Bronchial epithelial cell (primary cell): Measurements from ENCODE around the gene TEX54. TPM values are rescaled to one million over a fixed set of nuclear protein-coding genes. Genes with fewer than 3 reads are reported as not detected.

ENCODE experiments used
- DNase-seq: peaks from one replicate; pipeline ENCODE4 v3.0.0-alpha.2; 2010; ENCODE audit warnings: low read depth
- FAIRE-seq: peaks from 2 replicates; lab custom pipeline; 2011; peaks lifted over from hg19 to GRCh38; lab: Jason Lieb, UNC
- H3K27me3 ChIP-seq: 2 replicates; pipeline ENCODE4 v1.5.1; 2011; ENCODE audit warnings: low read length; ENCODE audit not compliant: control insufficient read depth, insufficient read depth
- H3K36me3 ChIP-seq: 2 replicates; pipeline ENCODE4 v1.5.1; 2011; ENCODE audit warnings: low read length; ENCODE audit not compliant: control insufficient read depth, insufficient read depth
- H3K4me3 ChIP-seq: 2 replicates; pipeline ENCODE4 v1.5.1; 2011; ENCODE audit warnings: mild to moderate bottlenecking, low read depth, low read length, control low read depth
- total RNA-seq: library from RNA; depleted of rRNA; stranded (reverse); fragments of >200 nt; gene quantifications from 2 replicates; pipeline ENCODE4 v1.2.1, GENCODE V29; 2014
- TF ChIP-seq, protein P1 (sequence below): IDR thresholded peaks from 2 replicates; pipeline ENCODE4 v1.5.1; 2011; ENCODE audit warnings: mild to moderate bottlenecking, moderate library complexity, low read length, control low read depth, inconsistent platforms; ENCODE audit not compliant: insufficient read depth, severe bottlenecking

Gene TEX54
- total RNA-seq, 1 donor from 2014 or later = not detected

DNA sequence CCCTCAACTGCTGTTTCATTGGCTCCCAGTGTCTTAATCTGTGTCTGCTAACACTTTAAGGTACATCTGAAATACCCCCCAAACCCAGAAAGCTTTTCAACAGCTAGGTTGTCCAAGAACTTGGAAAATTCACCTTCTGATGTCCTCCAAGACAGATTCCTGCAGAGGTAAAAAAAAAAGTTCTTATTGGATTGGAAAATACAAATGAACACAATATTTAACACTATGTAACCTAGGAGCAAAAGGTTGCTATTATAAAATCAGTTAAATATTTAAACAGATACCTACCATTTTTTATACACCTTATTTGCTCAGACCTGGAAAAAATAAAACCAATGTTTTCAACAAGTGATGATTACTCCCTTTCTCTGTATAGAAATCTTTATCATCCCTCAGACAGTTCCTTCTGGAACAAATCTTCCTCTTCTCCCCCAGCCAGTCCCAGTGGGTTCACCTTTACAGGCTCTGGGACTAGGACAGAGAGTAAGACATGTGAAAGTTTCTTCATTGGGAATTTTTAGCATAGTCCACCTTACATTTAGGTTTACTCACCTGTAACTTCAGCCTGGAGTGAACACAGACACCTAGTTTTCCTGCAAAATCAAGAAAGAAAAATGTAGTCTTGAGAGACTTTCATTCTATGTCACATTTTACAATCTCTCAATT lies 20.0 kb upstream of the TEX54 start:
- no peak for DNase-seq
- FAIRE-seq = no peak
- Histone ChIP-seq H3K27me3 (no peaks in the 10 kb centered on the region), H3K4me3 (no peak overlapping the region), H3K36me3 (peaks cover 21% of the 10 kb centered on the region)
- TF ChIP-seq, protein P1, sequence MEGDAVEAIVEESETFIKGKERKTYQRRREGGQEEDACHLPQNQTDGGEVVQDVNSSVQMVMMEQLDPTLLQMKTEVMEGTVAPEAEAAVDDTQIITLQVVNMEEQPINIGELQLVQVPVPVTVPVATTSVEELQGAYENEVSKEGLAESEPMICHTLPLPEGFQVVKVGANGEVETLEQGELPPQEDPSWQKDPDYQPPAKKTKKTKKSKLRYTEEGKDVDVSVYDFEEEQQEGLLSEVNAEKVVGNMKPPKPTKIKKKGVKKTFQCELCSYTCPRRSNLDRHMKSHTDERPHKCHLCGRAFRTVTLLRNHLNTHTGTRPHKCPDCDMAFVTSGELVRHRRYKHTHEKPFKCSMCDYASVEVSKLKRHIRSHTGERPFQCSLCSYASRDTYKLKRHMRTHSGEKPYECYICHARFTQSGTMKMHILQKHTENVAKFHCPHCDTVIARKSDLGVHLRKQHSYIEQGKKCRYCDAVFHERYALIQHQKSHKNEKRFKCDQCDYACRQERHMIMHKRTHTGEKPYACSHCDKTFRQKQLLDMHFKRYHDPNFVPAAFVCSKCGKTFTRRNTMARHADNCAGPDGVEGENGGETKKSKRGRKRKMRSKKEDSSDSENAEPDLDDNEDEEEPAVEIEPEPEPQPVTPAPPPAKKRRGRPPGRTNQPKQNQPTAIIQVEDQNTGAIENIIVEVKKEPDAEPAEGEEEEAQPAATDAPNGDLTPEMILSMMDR = no peak

GRCh38 chr11:62851807-62852522 lies 19.3 kb upstream of the TEX54 start:
- H3K27me3 ChIP-seq = no peaks in the 10 kb centered on the region
- no peak for FAIRE-seq
- no peak overlapping the region for H3K4me3 ChIP-seq
- TF ChIP-seq, protein P1 = no peak
- no peak for DNase-seq
- H3K36me3 ChIP-seq = peaks cover 21% of the 10 kb centered on the region

- FAIRE-seq (no peak), DNase-seq (no peak)
Measured at GRCh38 chr11:62850911-62851806, 18.5 kb upstream of the TEX54 start.

DNA sequence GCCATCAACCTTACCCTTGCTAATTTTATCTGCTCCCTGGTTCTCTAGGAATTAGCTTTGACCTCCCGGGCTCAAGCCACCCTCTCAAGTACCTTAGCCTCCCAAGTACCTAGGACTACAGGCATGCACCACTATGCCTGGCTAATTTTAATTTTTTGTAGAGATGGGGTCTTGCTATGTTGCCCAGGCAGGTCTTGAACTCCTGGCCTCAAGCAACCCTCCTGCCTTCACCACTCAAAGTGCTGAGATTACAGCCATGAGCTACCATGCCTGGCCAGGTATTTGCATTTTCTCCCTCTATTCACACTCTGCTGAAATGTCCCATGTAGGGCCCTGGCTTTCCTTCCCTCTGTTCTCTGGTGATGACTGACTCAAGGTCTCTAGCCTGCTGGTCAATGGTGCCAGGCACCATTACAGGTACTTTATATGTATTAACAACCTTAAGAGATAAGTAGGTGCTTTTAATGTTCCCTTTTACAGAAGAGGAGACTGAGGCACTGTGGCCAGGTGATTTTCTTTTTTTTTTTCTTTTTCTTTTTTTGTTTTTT lies 15.2 kb upstream of the TEX54 start:
- Histone ChIP-seq H3K36me3 (peaks cover 6% of the 10 kb centered on the region), H3K4me3 (no peak overlapping the region), H3K27me3 (no peaks in the 10 kb centered on the region)
- no peak for FAIRE-seq
- TF ChIP-seq, protein P1 = no peak
- DNase-seq = no peak

More at GRCh38 chr11:62850911-62851806, 18.5 kb upstream of the TEX54 start:
- H3K36me3 ChIP-seq = peaks cover 21% of the 10 kb centered on the region
- no peaks in the 10 kb centered on the region for H3K27me3 ChIP-seq
- no peak overlapping the region for H3K4me3 ChIP-seq
- TF ChIP-seq, protein P1 = no peak

- Histone ChIP-seq H3K36me3 (no peaks in the 10 kb centered on the region), H3K27me3 (no peaks in the 10 kb centered on the region), H3K4me3 (no peak overlapping the region)
- DNase-seq (no peak), FAIRE-seq (no peak)
- TF ChIP-seq, protein P1 = no peak
Measured at GRCh38 chr11:62846177-62846576, 13.5 kb upstream of the TEX54 start.
